ENCODE results near the gene C11orf65.

DNA sequence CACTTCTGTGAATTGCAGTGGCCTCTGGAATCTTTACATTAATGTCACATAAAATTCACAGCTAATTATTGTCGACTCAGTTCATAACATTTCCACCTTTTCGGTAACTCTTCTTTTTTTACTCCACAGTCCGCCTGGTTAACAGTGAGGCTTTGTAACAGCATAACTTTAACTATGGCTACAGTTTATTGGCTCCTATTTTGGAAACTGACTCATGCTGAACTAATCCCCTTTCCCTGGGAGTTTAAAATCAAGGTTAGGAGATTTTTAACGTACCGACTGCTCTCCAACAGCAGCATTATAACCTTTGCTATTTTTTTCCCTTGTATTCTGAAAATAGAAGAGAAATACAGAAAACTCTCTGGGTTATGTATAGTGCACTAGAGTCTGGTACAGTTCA, 34.1 kb upstream of the C11orf65 start:
- TF ChIP-seq CTCF (IDR thresholded peaks at IDR 0.05; ENCODE audit: insufficient read depth, low read length) (no peak), REST (IDR thresholded peaks at IDR 0.05; ENCODE audit: insufficient replicate concordance, low read depth) (no peak)

Measured in HL-60 (cell line).